Measurements from ENCODE around the gene ABHD5. TPM values are rescaled to one million over a fixed set of nuclear protein-coding genes. Genes with fewer than 3 reads are reported as not detected.
"Not testable (repeated sequence)": the region's sequence is repeated elsewhere in the genome, so short reads cannot be mapped to it uniquely, and the experiment has no call there.

The ABHD5 gene
- total RNA-seq, 1 donor from 2014 or later = 24.9 TPM

DNA sequence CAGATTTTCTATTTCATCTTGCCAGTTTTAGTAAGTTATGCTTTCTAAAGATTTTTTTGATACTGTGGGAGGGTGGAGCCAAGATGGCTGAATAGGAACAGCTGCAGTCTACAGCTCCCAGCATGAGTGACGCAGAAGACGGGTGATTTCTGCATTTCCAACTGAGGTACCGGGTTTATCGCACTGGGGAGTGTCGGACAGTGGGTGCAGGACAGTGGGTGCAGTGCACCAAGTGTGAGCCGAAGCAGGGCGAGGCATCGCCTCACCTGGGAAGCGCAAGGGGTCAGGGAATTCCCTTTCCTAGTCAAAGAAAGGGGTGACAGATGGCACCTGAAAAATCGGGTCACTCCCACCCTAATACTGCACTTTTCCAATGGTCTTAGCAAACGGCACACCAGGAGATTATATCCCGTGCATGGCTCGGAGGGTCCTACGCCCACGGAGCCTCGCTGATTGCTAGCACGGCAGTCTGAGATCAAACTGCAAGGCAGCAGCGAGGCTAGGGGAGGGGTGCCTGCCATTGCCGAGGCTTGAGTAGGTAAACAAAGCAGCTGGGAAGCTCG, 11.8 kb upstream of the ABHD5 start:
- ATAC-seq (ENCODE audit: poor library complexity); intact Hi-C loops (cut with DNase I): not testable (repeated sequence)

DNA sequence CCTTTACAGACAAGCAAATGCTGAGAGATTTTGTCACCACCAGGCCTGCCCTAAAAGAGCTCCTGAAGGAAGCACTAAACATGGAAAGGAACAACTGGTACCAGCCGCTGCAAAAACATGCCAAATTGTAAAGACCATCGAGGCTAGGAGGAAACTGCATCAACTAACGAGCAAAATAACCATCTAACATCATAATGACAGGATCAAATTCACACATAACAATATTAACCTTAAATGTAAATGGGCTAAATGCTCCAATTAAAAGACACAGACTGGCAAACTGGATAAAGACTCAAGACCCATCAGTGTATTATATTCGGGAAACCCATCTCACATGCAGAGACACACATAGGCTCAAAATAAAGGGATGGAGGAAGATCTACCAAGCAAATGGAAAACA, 9.9 kb upstream of the ABHD5 start:
- DNase-seq; intact Hi-C loops (cut with DNase I); ATAC-seq (ENCODE audit: poor library complexity): not testable (repeated sequence)

More for the DNA sequence above, 11.8 kb upstream of the ABHD5 start:
- DNase-seq = not testable (repeated sequence)

DNA sequence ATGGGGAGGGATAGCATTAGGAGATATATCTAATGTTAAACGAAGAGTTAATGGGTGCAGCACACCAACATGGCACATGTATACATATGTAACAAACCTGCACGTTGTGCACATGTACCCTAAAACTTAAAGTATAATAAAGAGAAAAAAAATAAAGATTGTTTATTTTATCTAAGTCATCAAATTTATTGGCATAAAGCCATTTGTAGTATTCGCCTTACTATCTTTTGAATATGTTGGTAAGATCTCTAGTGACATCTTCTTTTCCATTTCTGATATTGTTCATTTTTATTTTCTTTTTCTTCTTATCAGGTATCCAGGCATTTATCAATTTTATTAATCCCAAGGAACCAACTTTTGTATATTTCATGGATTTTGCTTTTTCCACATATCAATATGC, 5.8 kb upstream of the ABHD5 start:
- intact Hi-C loops (cut with DNase I) = no loop called here
- ATAC-seq (ENCODE audit: poor library complexity) (no peak), DNase-seq (no peak)

DNA sequence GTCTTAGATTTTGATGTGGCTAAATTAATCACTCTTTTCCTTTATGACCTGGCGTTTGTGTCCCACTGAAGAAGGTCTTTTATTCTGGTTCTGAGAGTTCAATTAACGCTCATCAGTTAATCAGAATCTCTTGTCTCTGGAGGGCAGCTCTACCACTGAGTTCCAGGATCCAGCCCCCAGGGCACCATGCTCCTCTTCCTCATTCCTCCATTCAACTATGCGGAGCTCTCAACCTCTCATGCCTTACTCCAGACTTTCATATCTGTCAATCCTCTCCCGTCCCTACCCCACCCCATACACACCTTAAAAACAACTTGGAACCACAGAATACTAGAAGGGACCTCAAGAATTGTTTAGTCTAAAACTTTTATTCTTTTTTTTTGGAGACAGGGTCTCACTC, 4.8 kb upstream of the ABHD5 start:
- intact Hi-C loops (cut with DNase I) = no loop called here
- no peak for ATAC-seq (ENCODE audit: poor library complexity)
- no peak for DNase-seq

DNA sequence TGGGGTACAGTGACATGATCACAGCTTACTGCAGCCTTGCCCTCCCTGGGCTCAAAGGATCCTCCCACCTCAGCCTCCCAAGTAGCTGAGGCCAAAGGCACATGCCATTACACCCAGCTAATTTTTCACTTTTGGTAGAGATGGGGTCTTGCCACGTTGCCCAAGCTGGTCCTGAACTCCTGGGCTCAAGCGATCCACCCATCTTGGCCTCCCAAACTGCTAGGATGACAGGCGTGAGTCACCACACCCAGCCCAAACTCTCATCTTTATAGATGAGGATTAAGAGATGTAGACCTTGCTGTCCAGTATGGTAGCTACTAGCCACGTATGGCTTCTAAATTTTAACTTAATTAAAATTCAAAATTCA, 4.4 kb upstream of the ABHD5 start:
- DNase-seq (no peak), ATAC-seq (ENCODE audit: poor library complexity) (no peak)
- intact Hi-C loops (cut with DNase I) = no loop called here

DNA sequence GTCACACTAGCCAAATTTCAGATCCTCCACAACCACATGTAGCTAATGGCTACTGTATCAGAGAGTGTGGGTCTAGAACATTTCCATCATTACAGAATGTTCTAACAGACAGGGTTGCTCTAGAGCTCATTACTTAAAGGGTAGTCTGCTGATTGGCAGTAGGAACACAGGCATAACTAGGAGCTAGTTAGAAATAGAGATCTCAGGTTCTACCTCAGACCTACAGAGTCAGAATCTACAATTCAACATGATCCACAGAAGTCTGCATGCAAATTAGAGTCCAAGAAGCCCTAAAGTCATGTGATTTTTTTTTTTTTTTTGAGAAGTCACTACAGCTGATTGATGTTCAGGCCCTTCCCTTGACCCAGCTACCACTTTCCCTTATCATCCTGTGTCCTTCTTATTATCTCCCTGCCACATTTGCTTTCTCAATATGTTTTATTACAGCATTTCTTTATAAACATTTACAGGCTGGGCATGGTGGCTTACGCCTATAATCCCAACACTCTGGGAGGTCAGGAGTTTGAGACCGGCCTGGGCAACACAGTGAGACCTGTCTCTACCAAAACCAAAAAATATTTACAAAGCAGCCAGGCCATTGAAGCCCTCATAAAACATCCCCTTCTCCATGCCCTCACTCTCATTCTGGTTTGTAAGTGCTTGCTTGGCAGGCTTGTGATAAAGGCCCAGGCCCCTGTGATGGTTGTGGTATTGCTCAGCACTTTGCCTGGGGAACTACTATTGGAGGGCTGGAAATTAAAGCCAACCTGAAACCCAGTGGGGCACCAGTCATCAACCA, 3.8 kb upstream of the ABHD5 start:
- ATAC-seq (ENCODE audit: poor library complexity) (no peak), DNase-seq (no peak)
- intact Hi-C loops (cut with DNase I) = no loop called here

DNA sequence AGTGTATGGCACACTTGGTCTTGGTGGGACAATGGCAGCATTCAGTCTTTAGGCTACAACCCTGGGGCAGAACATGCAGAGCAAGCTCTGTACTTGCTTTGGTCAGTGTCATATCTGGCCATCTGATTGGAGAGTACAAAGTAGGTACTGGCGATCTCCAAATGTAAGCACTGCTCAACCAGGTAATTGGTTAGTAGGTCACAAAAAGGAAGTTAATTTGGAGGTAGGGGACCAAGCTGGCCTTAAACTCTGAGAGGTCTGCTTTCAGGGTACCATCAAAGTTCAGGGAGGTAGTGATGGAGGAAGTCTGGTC, 3.3 kb upstream of the ABHD5 start:
- intact Hi-C loops (cut with DNase I) = no loop called here
- ATAC-seq (ENCODE audit: poor library complexity) (no peak), DNase-seq (no peak)

DNA sequence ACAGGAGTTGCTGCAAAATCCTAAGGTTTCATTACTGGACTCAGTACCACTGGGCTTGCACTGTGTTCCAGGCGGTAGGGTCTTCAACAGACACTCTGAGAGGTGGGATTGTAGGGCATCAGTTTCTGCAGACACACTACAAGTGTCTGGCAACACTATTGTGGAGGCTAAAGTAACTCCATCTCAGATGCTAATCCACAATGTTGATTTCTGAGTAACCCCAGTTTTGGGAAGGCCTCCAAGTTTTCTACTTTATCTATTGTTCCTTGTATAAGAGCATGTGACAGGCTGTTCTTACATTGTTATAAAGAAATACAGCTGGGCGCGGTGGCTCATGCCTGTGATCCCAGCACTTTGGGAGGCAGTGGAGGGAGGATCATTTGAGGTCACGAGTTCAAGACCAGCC, 2.5 kb upstream of the ABHD5 start:
- ATAC-seq (ENCODE audit: poor library complexity) (no peak), DNase-seq (no peak)
- intact Hi-C loops (cut with DNase I) = no loop called here

DNA sequence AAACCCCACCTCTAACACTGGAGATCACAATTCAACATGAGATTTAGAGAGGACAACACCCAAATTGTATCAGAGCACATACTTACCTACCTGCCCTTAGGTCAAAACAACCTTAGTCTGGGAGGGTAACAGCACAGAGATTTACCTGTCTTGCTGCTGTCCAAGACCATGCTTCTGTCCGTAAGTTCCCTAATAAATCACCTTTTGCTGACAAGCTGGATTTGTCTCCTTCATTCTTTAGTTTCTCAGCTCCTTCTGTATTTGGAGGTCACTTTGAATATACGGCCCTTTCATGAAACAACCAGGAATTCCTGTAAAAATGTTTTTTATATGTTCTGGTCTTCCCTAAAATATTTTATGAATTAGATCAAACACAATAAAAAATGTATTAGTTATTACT, 1.6 kb upstream of the ABHD5 start:
- DNase-seq = no peak
- no peak for ATAC-seq (ENCODE audit: poor library complexity)
- intact Hi-C loops (cut with DNase I) = no loop called here

DNA sequence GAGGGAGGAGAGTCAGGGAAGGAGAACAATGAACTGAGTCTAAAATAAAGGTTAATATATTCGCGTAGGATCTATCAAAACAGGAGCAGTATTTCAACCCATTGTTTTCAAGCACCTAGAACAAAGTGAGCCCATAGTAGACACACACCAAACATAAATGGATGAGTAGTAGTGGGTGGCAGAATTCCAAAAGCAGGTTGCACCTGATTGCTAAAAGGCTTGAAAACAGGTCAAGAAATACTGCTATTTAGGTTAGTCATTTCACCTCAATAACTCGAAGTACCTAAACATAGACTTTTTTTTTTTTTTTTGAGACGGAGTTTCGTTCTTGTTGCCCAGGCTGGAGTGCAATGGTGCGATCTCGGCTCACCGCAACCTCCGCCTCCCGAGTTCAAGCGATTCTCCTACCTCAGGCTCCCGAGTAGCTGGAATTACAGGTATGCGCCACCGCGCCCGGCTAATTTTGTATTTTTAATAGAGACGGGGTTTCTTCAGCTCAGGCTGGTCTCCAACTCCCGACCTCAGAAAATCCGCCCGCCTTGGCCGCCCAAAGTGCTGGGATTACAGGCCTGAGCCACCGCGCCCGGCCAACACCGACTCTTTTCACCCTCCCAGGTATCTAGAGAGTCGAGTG, 855 bp upstream of the ABHD5 start:
- intact Hi-C loops (cut with DNase I) = loop anchor here (5.0 kb wide), 1 partner anchor 82 kb away; no protein-coding TSS in a partner anchor
- DNase-seq (no peak), ATAC-seq (ENCODE audit: poor library complexity) (no peak)

DNA sequence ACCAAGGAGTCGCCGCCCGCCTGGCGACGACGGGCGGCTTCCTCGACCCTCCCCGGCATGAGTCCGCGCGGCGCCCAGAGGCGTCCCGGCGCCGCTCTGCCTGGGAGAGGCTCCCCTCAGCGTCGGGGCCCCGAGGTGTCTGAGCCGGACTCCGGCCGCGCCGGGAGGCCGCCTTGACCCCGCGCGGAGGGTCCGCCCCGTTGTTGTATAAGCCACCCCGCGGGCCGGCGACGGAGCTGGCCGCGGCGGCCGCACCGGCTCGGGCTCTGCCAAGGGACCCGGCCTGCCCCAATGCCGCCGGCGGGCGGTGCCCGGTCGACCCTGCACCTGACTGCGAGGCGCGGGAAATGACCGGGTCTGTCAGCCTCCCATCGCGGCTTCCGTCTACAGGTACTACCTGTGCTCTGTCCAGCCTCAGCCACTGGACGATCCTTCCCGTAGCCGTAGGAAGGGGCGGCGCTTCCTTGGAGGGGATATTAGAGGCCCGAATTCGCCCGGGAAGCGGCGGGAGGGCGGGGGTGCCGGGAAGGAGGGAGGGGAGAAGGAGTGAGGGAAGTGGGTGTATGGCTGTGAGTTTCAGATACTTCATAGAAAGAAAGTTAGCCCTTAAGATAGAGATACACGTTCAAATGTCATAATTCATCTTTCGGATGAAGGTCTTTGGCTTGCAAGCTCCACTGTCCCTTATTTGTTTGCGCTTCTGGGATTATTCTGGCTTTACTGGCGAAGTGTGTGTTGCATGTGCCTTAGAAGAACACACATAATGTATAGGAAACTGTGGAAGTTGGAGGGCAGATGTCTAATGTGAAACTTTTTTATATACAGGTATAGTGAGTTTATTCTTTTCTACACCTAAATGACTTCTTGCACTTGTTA, 620 bp downstream of the ABHD5 start:
- ATAC-seq (ENCODE audit: poor library complexity) (peak; percentile 59), DNase-seq (peak; percentile 81)
- intact Hi-C loops (cut with DNase I) = loop anchor here (5.0 kb wide), 1 partner anchor 81 kb away; no protein-coding TSS in a partner anchor

DNA sequence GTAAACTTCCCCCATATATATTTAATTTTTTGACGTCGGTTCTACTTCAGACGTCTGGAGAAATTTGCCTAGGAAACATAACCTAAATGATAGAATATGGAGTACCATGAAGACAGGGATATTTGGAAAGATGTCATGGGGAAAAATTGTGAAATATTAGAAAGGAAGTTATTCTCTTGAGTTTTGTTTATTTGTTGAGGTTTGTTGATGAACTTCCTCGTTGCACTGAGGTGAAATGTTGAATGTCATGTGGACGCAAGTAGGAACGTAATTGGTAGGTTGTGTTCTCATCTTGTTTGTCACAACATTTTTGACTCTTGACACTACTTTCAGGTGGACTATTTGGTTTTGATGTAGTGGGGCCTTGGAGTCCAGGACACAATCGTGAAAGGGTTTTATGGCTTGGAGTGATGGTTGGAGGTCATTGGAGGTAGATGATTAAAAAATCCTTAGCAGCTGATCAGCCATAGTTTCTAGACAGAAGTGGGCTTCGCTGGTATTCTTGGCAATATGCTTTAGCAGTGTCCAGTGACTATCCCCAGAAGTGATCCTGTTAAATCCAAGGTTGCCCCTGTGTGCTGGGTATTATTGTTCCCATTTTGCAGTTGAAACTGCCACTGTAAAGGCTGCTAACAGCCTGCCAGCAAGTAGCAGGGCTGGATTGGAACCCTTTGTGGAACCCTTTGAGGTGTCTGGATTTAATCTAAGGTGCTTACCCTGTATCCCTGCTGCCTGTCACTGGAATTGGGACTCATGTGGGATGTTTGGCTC, 1.5 kb downstream of the ABHD5 start:
- no peak for ATAC-seq (ENCODE audit: poor library complexity)
- intact Hi-C loops (cut with DNase I) = loop anchor here (5.0 kb wide), 1 partner anchor 80 kb away; no protein-coding TSS in a partner anchor
- no peak for DNase-seq

DNA sequence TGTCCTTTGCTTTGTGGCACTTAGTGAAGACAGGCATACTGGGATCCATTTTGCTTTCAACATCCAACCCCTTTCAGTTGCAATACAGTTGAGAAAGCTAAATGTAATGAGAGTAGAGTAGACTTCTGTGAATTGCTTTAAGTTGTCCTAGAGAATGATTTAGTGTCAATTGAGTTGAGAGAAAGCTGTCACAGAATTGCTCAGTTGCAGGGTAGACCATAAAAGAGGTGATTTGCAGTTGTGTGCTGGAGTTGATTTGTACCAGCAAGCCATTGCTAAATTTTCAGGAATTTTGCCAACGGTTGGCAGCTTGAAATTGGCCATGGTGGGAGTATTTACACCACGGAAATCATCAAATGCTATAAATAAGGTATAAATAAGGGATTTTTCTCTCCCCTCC, 2.2 kb downstream of the ABHD5 start:
- intact Hi-C loops (cut with DNase I) = loop anchor here (5.0 kb wide), 1 partner anchor 79 kb away; no protein-coding TSS in a partner anchor
- no peak for DNase-seq
- no peak for ATAC-seq (ENCODE audit: poor library complexity)

DNA sequence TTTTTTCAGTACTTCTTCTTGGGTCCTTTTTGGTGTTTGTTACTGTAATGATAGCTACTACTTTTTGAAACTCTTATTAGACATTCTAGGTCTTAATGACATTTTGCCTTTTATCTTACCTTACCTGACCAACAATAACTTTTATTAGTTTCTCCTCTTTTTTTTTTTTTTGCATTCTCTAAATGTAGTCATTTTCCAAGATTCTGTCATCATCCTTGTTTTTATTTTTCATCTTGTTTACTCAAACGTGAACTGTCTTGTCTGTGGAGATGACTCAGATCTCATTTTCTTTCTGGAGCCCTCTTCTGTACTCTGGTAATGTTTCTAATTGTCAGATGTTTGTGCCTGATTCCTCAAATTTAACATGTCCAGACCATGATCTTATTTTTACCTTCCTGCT, 2.9 kb downstream of the ABHD5 start:
- intact Hi-C loops (cut with DNase I) = loop anchor here (5.0 kb wide), 1 partner anchor 79 kb away; no protein-coding TSS in a partner anchor
- no peak for ATAC-seq (ENCODE audit: poor library complexity)

DNA sequence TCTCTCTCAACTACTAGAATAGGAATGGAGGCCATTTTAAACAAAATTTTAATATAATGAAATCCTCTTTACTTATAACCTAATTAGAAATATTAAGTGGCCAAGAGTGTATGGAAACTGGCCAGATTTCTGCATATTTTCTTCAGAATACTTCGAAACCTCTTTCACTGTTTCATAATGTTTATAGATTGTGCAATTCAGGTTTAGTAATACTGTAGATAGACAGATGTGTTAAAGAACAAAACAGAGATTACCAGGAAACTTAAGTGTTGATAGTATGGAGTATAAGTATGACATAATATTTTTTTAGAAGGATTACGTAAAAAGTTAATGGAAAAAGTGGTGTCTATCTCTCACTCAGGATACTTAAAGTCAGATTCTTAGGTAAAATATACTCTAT, 4.7 kb downstream of the ABHD5 start:
- DNase-seq (no peak), ATAC-seq (ENCODE audit: poor library complexity) (no peak)
- intact Hi-C loops (cut with DNase I) = no loop called here

More for the DNA sequence above, 2.9 kb downstream of the ABHD5 start:
- no peak for DNase-seq

DNA sequence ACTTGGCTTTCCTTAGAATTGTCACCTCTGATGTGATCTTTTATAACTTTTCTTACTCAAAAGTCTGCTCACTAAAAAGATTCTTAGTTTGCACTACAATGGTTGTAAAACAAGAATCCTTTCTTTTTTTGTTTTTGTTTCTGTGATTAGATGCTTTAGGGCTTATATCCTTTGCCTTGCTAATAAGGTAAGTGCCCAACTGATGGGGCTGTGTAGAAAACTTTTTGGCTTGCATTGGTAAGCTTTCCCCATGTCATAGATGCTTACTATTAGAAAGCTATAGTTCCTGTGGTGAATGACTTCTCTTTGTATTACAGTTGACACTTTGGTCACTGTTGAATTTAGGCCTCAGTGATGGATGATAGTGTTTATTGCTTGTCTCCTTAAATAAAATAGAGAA, 5.1 kb downstream of the ABHD5 start:
- ATAC-seq (ENCODE audit: poor library complexity) (no peak), DNase-seq (no peak)
- intact Hi-C loops (cut with DNase I) = no loop called here

DNA sequence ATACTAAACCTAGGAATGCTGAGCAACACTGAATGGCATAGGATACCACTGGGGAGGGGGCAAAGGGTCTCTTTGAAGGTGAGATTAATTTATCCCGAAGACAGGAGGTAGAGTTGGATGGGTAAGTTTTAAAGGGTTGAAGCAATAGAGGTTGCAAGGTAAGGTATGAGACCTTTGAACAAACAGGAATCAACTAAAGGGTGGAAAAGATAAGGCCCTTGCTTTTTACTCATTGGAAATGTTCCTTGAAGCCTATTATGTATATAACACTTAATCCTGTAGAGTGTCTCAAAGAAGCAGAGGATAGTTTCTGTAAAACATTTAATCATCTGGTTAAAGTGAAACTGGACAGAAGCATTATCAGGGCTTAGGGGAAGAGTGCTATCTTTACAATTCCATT, 5.7 kb downstream of the ABHD5 start:
- intact Hi-C loops (cut with DNase I) = no loop called here
- DNase-seq = no peak

DNA sequence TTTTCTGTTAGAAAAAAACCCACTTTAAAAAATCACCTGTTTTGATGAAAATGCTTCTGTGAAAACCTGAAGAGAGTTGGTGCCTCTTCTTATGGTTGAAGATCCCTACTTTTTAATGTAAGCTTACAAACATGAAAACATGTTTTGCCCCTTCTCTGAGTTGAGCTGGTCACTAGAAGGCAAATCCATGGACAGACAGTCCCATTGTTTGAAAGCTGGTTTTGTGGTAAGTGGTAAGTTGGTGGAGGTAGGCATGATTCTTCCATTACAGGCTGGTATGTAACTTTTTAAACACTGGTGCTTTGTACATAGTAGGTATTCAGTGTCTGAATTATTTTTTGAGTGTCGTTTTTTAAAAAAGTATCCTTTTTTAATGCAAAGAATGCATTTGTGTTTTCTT, 6.1 kb downstream of the ABHD5 start:
- no peak for ATAC-seq (ENCODE audit: poor library complexity)
- intact Hi-C loops (cut with DNase I) = no loop called here
- DNase-seq = no peak

More for the DNA sequence above, 5.7 kb downstream of the ABHD5 start:
- no peak for ATAC-seq (ENCODE audit: poor library complexity)
